ENCODE results near the gene ELF3.

GRCh38 chr1:202037706-202038296 is 27.4 kb downstream of the ELF3 start:
- TF ChIP-seq EP300 (IDR thresholded peaks at IDR 0.05): no peak
- no peak for TF ChIP-seq CTCF (IDR thresholded peaks at IDR 0.05)
